Raji (cell line): ENCODE data around the gene GRIK3.

Experiments
- POLR2A ChIP-seq: IDR thresholded peaks from 2 replicates; pipeline ENCODE4 v1.6.1; 2011; ENCODE audit warnings: low read depth, low read length, control low read depth; ENCODE audit not compliant: insufficient read depth

GRIK3 gene

DNA sequence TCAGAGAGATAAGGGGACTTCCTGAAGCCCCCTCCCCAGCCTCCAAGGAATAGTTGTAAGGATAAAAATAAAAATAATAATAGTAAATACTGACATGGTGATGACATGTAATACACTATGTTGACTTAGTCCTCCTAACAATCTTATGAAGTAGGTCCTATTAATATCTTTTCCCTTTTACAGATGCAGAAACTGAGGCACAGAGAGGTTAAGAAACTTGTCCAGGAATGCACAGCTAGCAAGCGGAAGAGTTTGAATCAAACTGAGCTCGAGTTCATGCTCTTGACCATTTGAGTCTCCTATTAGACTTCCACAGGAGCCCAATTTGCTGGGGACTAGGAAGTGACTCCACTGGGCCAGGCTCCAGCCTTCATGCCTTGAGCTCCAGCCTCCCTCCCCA lies 194.8 kb downstream of the GRIK3 start:
- TF ChIP-seq POLR2A: no peak

GRCh38 chr1:36838888-36839287 lies 195.4 kb downstream of the GRIK3 start:
- TF ChIP-seq POLR2A: no peak

DNA sequence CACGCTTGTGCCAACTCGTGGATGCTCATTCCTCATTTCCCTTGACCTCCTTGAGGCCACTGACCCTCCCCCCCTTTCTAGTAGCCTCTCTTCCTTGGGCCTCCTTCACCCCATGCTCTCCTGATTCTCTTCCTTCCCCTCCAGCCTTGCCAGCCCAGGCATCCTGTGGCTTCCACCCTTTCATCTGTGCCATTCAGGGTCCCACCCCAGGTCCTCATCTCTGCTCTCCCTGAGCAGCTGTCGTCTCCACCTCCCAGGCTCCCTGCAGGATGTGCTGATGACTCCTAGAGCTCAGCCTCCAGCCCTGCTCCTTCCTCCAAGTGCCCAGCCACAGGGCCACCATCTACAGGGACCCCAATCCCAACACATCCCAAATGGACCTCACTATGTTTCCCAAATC lies 197.4 kb downstream of the GRIK3 start:
- TF ChIP-seq POLR2A: no peak

DNA sequence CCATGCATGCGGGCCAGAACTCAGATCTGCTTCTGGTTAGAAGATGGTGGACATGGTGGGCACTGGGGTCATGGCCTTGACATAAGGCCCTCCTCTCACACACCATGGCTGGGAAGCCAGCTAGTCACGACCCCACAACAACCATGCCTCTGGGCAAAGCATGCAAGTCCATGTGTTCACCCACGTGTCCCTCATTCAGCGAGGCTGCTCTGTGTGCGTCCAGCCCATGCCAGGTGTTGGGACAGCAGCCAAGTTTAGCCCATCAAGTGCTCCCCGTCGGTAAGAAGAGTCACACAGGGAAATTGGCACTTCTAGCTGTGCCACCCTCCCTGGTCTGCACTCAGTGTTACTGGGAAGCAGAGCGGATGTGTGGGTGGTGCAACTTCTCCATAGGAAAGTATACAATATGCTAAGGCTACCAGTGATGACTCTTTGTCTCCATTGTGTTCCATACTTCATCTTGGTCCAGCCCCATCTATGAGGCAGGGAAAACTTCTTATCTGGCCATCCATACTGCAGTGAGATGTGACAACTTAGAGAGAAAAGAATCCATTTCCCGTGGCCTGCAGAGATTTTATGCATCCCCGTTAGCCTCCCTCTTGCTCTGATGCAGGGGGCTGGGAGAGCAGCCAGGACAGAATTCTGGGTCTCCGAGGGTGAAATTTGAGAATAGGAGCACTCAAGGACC lies 198.0 kb downstream of the GRIK3 start:
- TF ChIP-seq POLR2A: no peak

DNA sequence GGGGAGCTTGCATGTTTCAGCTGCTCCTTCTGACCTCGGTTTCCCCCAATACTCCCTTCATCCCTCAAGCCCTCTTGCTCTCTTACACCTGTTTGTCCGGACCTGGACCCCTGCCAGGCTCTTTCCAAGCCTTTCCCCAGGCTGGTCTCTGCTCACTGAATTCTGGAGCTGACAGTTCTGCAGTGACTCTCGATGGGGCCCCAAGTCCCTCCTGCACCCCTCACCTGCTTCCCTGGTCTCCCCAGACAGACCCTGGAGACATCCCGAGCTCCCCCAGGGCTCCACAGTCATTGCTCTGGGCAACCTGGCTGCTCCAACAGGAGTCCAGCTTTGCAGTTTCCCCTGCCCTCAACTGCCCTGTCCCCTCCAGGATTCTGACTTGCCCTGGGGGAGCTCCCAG lies 198.6 kb downstream of the GRIK3 start:
- no peak for TF ChIP-seq POLR2A

DNA sequence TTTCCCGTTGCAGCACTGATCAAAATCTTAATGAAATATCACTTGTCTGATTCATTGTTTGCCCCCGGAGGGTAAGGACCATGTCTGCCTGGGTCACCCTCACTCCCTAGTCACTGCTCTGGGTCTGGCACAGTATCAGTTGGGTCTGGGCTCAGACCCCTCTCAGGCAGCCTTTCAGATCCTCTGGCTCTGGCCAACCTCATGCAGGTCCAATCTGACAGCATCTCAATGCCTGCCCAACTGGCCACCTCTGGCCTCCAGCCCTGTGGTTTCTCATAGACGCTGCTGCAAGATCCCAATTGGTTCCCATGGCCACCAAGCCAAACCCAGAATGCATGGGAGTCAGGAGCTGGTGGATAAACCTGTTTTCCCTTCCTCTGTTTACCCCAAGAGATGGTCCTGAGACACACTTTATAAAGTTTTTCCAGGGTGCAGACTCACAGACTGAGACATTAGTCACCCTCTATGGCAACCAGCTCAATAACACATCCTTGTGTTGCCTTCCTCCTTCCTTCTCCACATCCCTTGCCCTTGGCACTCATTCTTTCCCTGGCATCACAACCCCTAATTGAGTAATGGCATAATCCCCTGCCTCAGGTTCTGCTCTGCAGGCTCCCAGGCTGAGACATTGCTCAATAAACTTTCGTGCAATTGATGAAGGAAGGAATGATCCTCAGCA lies 199.2 kb downstream of the GRIK3 start:
- TF ChIP-seq POLR2A: no peak

DNA sequence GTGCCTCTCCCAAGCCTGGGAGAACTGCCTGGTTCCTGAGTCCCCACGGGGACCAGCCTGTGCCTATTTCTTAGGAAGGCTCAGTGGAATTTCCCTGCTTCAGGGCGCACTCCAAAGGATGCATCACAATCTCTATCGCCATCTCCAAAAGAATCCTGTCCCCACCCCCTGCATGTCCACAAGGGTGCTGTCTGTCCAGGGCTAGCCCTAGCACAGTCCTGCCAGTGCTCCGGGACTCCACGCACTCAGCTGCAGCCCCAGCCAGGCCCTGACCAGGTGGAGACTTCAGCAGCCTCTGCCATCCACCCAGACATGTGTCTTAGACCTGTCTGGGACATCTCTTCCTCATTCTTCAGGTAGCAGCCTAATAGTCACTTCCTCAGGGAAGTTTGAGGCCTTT lies 199.7 kb downstream of the GRIK3 start:
- no peak for TF ChIP-seq POLR2A

GRCh38 chr1:36831186-36831810 lies 203.0 kb downstream of the GRIK3 start:
- no peak for TF ChIP-seq POLR2A

GRCh38 chr1:36829961-36830360 lies 204.4 kb downstream of the GRIK3 start:
- no peak for TF ChIP-seq POLR2A

- TF ChIP-seq POLR2A: no peak
These were observed 205.2 kb downstream of the GRIK3 start for GRCh38 chr1:36829066-36829465.

DNA sequence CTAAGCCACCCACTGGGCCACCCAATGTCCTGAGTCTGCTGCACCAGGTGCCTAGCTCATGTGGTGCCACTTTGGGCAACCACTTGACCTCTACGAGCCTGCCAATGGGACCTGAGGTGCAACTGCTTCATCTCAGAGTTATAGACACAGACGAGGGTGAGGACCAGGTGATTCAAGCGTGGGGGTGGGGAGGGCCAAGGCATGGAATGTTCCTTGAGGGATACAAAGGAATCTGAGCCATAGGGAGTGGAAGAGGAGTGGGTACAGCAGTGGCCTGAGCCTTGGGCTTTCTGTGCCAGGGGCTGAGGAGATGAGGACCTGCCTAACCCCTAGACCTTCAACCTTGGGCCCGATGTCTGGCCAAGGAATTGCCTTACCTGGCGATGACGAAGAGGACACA lies 209.1 kb downstream of the GRIK3 start:
- TF ChIP-seq POLR2A: no peak

DNA sequence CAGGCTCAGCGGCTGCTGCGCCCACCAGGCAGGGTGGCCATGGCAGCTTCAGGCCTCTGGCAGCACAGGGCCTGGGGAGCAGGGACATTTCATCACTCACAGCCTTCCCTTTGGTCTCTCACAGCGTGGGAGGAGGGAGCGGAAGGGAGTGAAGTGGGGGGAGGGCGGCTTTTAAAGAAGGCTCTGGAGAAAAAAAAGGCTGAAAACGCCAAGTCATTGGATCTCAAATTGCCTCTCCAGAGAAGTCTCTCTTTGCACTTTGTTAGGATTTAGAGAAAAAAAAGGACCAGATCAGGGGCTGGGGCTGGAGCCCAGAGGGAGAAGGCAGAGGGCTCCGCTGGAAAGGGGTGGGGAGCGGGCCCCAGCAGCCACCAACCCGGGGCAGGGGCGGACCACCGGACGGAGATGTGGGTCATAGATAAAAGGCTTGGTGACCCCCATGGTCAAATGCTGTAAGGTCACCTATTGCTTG lies 209.9 kb downstream of the GRIK3 start:
- no peak for TF ChIP-seq POLR2A

- no peak for TF ChIP-seq POLR2A
These were observed 211.7 kb downstream of the GRIK3 start for GRCh38 chr1:36822648-36823047.

DNA sequence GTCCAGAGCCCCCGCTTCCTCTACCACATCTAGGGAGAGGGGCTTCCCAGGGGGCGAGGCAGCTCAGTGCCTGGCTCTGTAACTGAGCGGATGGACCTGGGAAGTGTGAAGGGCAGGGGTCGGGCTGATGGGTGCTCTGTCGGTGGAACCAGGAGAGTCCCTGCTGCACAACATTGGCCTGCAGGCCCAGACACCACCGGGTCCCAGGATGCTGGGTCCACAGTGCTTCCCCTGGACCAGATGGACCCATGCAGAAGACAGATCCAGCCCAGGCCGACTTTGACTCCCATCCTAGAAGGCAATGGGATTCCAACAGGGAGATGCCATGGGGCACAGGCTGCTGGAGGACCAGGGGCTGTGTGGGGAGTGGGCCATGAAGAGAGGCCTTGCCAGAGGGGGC lies 212.9 kb downstream of the GRIK3 start:
- no peak for TF ChIP-seq POLR2A

GRCh38 chr1:36818771-36819170 lies 215.5 kb downstream of the GRIK3 start:
- TF ChIP-seq POLR2A: no peak

GRCh38 chr1:36816348-36816747 lies 218.0 kb downstream of the GRIK3 start:
- no peak for TF ChIP-seq POLR2A

GRCh38 chr1:36814774-36815173 lies 219.5 kb downstream of the GRIK3 start:
- TF ChIP-seq POLR2A: no peak

DNA sequence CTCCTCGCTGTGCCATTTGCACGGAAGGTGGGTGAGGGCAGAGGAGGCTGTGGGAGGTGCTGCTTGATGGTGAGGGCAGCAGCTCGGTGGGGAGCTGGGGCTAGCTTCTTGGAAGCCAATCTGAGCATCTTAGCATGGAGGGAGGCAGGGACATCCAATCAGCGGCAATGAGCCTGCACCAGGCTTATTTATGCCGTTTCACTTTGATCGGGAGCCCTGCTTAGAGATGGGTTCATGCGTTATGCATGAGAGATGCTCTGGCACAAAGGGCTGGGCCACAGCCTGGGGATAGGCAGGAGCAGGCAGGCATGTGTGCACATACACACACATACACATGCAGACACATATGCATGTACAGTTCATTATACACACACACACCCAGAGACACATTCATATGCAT lies 220.2 kb downstream of the GRIK3 start:
- no peak for TF ChIP-seq POLR2A
